ENCODE measurements around the gene TEDC2.

- no peak for TF ChIP-seq EZH2 (IDR thresholded peaks at IDR 0.05; ENCODE audit: low read length, unreplicated experiment)
- TF ChIP-seq, protein P1, sequence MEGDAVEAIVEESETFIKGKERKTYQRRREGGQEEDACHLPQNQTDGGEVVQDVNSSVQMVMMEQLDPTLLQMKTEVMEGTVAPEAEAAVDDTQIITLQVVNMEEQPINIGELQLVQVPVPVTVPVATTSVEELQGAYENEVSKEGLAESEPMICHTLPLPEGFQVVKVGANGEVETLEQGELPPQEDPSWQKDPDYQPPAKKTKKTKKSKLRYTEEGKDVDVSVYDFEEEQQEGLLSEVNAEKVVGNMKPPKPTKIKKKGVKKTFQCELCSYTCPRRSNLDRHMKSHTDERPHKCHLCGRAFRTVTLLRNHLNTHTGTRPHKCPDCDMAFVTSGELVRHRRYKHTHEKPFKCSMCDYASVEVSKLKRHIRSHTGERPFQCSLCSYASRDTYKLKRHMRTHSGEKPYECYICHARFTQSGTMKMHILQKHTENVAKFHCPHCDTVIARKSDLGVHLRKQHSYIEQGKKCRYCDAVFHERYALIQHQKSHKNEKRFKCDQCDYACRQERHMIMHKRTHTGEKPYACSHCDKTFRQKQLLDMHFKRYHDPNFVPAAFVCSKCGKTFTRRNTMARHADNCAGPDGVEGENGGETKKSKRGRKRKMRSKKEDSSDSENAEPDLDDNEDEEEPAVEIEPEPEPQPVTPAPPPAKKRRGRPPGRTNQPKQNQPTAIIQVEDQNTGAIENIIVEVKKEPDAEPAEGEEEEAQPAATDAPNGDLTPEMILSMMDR (conservative IDR thresholded peaks at IDR 0.05; ENCODE audit: low read depth, low read length), result no peak
Observed at GRCh38 chr16:2511996-2512734, 52.3 kb downstream of the TEDC2 start.

Measured in PC-3 (cell line).